Measurements from ENCODE around the gene C1orf122.
A peak's percentile ranks its signal among the peaks of the same experiment; 100 is the strongest.

- peak; percentile 80 for TF ChIP-seq MXI1 (IDR thresholded peaks at IDR 0.05; ENCODE audit: low read depth, low read length)
- TF ChIP-seq CTCF (IDR thresholded peaks at IDR 0.05), result no peak
- TF ChIP-seq TEAD4 (IDR thresholded peaks at IDR 0.05; ENCODE audit: borderline replicate concordance, insufficient read depth), result no peak
- TF ChIP-seq PBX3 (IDR thresholded peaks at IDR 0.05), result no peak
- TF ChIP-seq FOXM1 (IDR thresholded peaks at IDR 0.05; ENCODE audit: low read depth), result no peak
- TF ChIP-seq RAD21 (IDR thresholded peaks at IDR 0.05; ENCODE audit: low read length), result no peak
- no peak for TF ChIP-seq EZH2phosphoT487 (IDR thresholded peaks at IDR 0.05; ENCODE audit: borderline replicate concordance, low read depth)
Observed at GRCh38 chr1:37807555-37808368, at the start of gene C1orf122, which contains the start of gene YRDC.
